Upper lobe of right lung (tissue), 1 donor: ENCODE measurements around the gene ATP6V0B. TPM values are rescaled to one million over a fixed set of nuclear protein-coding genes. Genes with fewer than 3 reads are reported as not detected.

ENCODE experiments used
- ATAC-seq: fragments of 200-7000 bp; cut with Tn5 transposase; one replicate; pipeline ENCODE4 v1.9.1; 2020; ENCODE audit warnings: mild to moderate bottlenecking, moderate library complexity
- DNase-seq: peaks from one replicate; pipeline ENCODE4 v3.0.0-alpha.2; 2020
- H3K27ac ChIP-seq: fragments of 200-600 bp; one replicate; pipeline ENCODE4 v1.8.0; 2022
- H3K27me3 ChIP-seq: fragments of 200-600 bp; one replicate; pipeline ENCODE4 v1.8.0; 2022; ENCODE audit warnings: mild to moderate bottlenecking
- H3K36me3 ChIP-seq: fragments of 200-600 bp; one replicate; pipeline ENCODE4 v1.8.0; 2022
- H3K4me1 ChIP-seq: fragments of 200-600 bp; one replicate; pipeline ENCODE4 v1.8.0; 2022
- H3K4me3 ChIP-seq: fragments of 200-600 bp; one replicate; pipeline ENCODE4 v1.8.0; 2022; ENCODE audit warnings: mild to moderate bottlenecking
- H3K9me3 ChIP-seq: fragments of 200-600 bp; one replicate; pipeline ENCODE4 v1.8.0; 2022
- intact Hi-C: fragments of 100-400 bp; cut with DNase I; formaldehyde crosslinking; loops from one replicate; pipeline ENCODE4 v1.11.0; 2022
- total RNA-seq: library from RNA; stranded (reverse); fragmentation: NEBNext Ultra II Directional; extraction: Animal tissue kit (Norgen Biotek cat#: 25700); gene quantifications from one replicate; pipeline ENCODE4 v1.2.1, GENCODE V29; 2021
- TF ChIP-seq, protein P1 (sequence below): fragments of 200-600 bp; IDR thresholded peaks from one replicate; pipeline ENCODE4 v1.8.0; 2022; ENCODE audit warnings: antibody characterized with exemption
- donor health status: DM: no; HTN: yes; CAD: no; lungs with severe emphysema.

ATP6V0B gene
- total RNA-seq, 1 donor from 2014 or later = 191 TPM

- peak within 1 kb of the TSS; percentile 73 for H3K4me3 ChIP-seq
- peak; percentile 17 for ATAC-seq
- peak; percentile 78 for DNase-seq
- H3K27ac ChIP-seq = peak within 1 kb of the TSS; percentile 51
- no peaks in the 10 kb centered on the region for H3K9me3 ChIP-seq
- H3K4me1 ChIP-seq = peaks cover 31% of the 10 kb centered on the region
- TF ChIP-seq, protein P1, sequence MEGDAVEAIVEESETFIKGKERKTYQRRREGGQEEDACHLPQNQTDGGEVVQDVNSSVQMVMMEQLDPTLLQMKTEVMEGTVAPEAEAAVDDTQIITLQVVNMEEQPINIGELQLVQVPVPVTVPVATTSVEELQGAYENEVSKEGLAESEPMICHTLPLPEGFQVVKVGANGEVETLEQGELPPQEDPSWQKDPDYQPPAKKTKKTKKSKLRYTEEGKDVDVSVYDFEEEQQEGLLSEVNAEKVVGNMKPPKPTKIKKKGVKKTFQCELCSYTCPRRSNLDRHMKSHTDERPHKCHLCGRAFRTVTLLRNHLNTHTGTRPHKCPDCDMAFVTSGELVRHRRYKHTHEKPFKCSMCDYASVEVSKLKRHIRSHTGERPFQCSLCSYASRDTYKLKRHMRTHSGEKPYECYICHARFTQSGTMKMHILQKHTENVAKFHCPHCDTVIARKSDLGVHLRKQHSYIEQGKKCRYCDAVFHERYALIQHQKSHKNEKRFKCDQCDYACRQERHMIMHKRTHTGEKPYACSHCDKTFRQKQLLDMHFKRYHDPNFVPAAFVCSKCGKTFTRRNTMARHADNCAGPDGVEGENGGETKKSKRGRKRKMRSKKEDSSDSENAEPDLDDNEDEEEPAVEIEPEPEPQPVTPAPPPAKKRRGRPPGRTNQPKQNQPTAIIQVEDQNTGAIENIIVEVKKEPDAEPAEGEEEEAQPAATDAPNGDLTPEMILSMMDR = no peak
- no peaks in the 10 kb centered on the region for H3K27me3 ChIP-seq
- peaks cover 23% of the 10 kb centered on the region for H3K36me3 ChIP-seq
- intact Hi-C loops = no loop called here
Measured at GRCh38 chr1:43978551-43979260, 3.9 kb downstream of the ATP6V0B start, which contains the start of gene B4GALT2. TSS of gene B4GALT2 (plus strand) at chr1:43979210. CDS start at chr1:43981161, 1,951 bp downstream.

DNA sequence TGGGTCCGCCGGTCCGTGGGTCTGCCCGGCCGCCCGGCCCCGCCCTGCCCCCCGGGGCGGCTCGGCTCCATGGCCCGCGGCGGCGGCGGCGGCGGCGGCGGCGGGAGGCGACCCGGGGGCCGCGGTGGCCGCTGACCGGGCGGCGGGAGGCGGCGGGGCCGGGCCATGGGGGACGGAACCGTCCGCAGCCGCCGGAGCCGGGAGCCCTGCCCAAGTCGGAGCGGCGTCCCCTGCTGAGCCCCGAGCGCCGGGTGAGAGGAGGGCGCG, 4.4 kb downstream of the ATP6V0B start:
- H3K36me3 ChIP-seq = peaks cover 23% of the 10 kb centered on the region
- DNase-seq = no peak
- H3K4me1 ChIP-seq = peaks cover 31% of the 10 kb centered on the region
- peak overlapping the region; percentile 73 for H3K4me3 ChIP-seq
- peak overlapping the region; percentile 51 for H3K27ac ChIP-seq
- TF ChIP-seq, protein P1 = no peak
- no peaks in the 10 kb centered on the region for H3K27me3 ChIP-seq
- no peaks in the 10 kb centered on the region for H3K9me3 ChIP-seq
- ATAC-seq = no peak
- intact Hi-C loops = no loop called here

DNA sequence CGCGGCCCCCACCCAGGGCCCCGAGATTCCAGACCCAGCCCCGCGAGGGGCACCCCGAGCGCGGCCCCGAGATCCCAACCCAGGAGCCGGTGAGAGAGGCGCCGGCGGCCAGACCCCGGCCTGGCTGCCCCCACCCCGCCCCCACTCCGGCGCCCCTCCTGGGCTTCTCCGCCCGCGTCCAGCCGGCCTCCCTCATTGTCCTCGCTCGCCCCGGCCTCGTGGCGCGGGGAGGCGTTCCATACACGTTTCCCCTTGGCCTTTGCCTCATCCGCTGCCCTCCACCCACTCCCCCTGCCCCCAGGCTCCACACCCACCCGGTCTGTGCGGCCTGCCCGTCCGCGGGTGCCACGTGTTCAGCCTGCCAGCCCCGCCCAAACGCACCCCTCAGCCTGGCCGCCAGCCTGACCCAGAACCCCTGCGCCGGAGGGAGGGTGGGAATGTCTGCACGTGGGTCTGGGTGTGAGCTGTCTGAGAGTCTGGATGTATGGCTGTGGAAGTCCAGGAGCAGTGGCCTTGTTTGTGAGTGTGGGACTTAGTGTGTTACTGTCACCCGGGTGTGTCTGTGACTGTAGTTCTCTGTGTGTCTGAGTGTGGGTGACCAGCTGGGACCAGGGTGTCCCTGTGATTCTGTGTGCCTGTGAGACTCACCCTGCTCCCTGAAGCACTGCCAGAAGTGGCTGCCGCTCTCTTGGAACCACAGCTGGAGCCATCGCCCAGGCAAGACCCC, 4.9 kb downstream of the ATP6V0B start:
- TF ChIP-seq, protein P1 = no peak
- Histone ChIP-seq H3K4me1 (peaks cover 31% of the 10 kb centered on the region), H3K9me3 (no peaks in the 10 kb centered on the region), H3K4me3 (peak overlapping the region; percentile 73), H3K27ac (peak overlapping the region; percentile 51), H3K36me3 (peaks cover 23% of the 10 kb centered on the region), H3K27me3 (no peaks in the 10 kb centered on the region)
- DNase-seq (peak; percentile 83), ATAC-seq (peak; percentile 35)
- intact Hi-C loops = no loop called here

DNA sequence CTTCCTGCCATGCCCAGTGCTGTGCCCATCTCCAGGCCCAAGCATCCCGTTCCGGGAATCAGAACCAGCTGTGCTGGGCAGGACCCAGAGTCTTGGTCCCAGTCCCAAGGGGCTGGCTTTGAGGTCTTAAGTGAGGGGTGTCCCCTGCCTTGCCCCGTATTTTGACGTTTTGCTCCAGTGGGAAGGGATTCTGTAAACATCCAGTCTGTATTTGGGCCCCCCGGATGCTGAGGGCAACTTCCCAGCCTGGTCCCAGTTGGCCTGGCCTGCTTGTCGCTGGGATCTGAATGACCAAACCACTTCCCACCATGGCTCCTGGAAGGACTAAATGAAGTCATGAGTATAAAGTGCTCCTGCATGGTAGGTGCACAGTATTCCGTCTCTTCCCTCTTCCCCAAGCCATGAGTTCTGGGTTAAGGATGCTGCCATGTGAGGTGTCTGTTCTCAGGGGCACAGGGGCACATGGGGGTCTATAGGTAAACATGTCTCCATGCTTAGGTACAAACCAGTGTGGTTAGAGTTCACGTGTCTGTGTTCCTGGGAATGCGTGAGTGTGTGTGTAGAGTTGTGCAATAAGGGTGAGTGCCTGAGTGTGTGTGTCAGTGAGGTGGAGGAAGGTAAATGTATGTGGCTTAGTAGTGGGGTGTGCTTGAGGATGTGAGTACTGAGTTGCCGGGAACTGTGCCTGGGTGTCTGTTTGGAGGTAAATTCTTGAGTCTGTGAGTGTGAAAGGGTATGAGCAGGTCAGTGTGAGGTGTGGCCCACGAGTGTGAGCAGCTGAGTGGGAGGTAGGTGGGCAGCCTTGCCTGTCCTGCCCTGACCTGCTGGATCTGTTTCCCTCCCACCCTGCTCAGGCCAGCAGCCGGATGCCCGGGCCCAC, 5.7 kb downstream of the ATP6V0B start:
- intact Hi-C loops = no loop called here
- H3K36me3 ChIP-seq = peaks cover 23% of the 10 kb centered on the region
- H3K4me3 ChIP-seq = peak overlapping the region; percentile 73
- peaks cover 30% of the 10 kb centered on the region for H3K4me1 ChIP-seq
- no peaks in the 10 kb centered on the region for H3K9me3 ChIP-seq
- TF ChIP-seq, protein P1 = no peak
- no peak overlapping the region for H3K27ac ChIP-seq
- DNase-seq (no peak), ATAC-seq (no peak)
- no peaks in the 10 kb centered on the region for H3K27me3 ChIP-seq

DNA sequence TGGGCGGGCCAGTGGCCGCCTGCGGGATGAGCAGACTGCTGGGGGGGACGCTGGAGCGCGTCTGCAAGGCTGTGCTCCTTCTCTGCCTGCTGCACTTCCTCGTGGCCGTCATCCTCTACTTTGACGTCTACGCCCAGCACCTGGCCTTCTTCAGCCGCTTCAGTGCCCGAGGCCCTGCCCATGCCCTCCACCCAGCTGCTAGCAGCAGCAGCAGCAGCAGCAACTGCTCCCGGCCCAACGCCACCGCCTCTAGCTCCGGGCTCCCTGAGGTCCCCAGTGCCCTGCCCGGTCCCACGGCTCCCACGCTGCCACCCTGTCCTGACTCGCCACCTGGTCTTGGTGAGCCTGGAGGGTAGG, 6.4 kb downstream of the ATP6V0B start:
- Histone ChIP-seq H3K27ac (no peak overlapping the region), H3K36me3 (peaks cover 23% of the 10 kb centered on the region), H3K4me1 (peaks cover 24% of the 10 kb centered on the region), H3K27me3 (no peaks in the 10 kb centered on the region), H3K9me3 (no peaks in the 10 kb centered on the region), H3K4me3 (no peak overlapping the region)
- intact Hi-C loops = no loop called here
- ATAC-seq (no peak), DNase-seq (peak; percentile 64)
- TF ChIP-seq, protein P1 = no peak
